WTC11 (cell line): ENCODE data around the gene ARHGEF1. TPM values are rescaled to one million over a fixed set of nuclear protein-coding genes. Genes with fewer than 3 reads are reported as not detected.

Experiments used
- ATAC-seq: fragments of 200-7000 bp; cut with Tn5 transposase; 2 replicates; pipeline ENCODE4 v1.10.0; 2021; ENCODE audit warnings: mild to moderate bottlenecking, moderate library complexity
- CTCF ChIA-PET: fragments of 300-600 bp; sonication (Branson Sonifier 250); formaldehyde crosslinking; loops from one replicate; lab custom pipeline; 2021; ENCODE audit warnings: antibody characterized with exemption; lab: Charles Lee
- POLR2A ChIA-PET: fragments of 350-600 bp; sonication (Branson Sonifier 250); formaldehyde crosslinking; loops from one replicate; lab custom pipeline; 2021; ENCODE audit warnings: antibody characterized with exemption; lab: Charles Lee
- DNase-seq: peaks from one replicate; pipeline ENCODE4 v3.0.0; 2021; ENCODE audit warnings: low spot score
- H3K27ac Mint-ChIP-seq: 2 replicates; pipeline ENCODE4 v1.8.0; 2021; ENCODE audit warnings: mixed read lengths
- H3K27me3 Mint-ChIP-seq: 2 replicates; pipeline ENCODE4 v1.8.0; 2021; ENCODE audit warnings: low read depth, mild to moderate bottlenecking, moderate library complexity, mixed read lengths
- H3K36me3 Mint-ChIP-seq: 2 replicates; pipeline ENCODE4 v1.8.0; 2021; ENCODE audit warnings: mixed read lengths
- H3K4me1 Mint-ChIP-seq: 2 replicates; pipeline ENCODE4 v1.8.0; 2022; ENCODE audit warnings: mixed read lengths
- H3K4me3 Mint-ChIP-seq: 2 replicates; pipeline ENCODE4 v1.8.0; 2021; ENCODE audit warnings: mild to moderate bottlenecking, moderate library complexity, mixed read lengths
- H3K9me3 Mint-ChIP-seq: 2 replicates; pipeline ENCODE4 v1.8.0; 2021; ENCODE audit warnings: mixed read lengths
- ESRRA ChIP-seq: sonication (generic); formaldehyde crosslinking; IDR thresholded peaks from 2 replicates; pipeline ENCODE4 v1.8.1; 2022; ENCODE audit warnings: mild to moderate bottlenecking, missing genetic modification reagents, borderline replicate concordance
- ETV6 ChIP-seq: sonication (generic); formaldehyde crosslinking; IDR thresholded peaks from 2 replicates; pipeline ENCODE4 v1.8.1; 2022; ENCODE audit warnings: mild to moderate bottlenecking, missing genetic modification reagents
- GABPB1 ChIP-seq: sonication (generic); formaldehyde crosslinking; IDR thresholded peaks from 2 replicates; pipeline ENCODE4 v1.8.1; 2023; ENCODE audit warnings: mild to moderate bottlenecking, missing genetic modification reagents
- NFYB ChIP-seq: sonication (generic); formaldehyde crosslinking; conservative IDR thresholded peaks from 2 replicates; pipeline ENCODE4 v1.8.0; 2022; ENCODE audit warnings: low read depth, missing genetic modification reagents
- NR3C1 ChIP-seq: sonication (generic); formaldehyde crosslinking; conservative IDR thresholded peaks from 2 replicates; pipeline ENCODE4 v1.8.1; 2023; ENCODE audit warnings: low read depth, mild to moderate bottlenecking, missing genetic modification reagents
- SP1 ChIP-seq: sonication (generic); formaldehyde crosslinking; conservative IDR thresholded peaks from 2 replicates; pipeline ENCODE4 v1.8.1; 2022; ENCODE audit warnings: missing genetic modification reagents
- ZNF232 ChIP-seq: sonication (generic); formaldehyde crosslinking; IDR thresholded peaks from 2 replicates; pipeline ENCODE4 v1.8.0; 2022; ENCODE audit warnings: mild to moderate bottlenecking, missing genetic modification reagents
- ZNF263 ChIP-seq: sonication (generic); formaldehyde crosslinking; IDR thresholded peaks from 2 replicates; pipeline ENCODE4 v1.8.1; 2022; ENCODE audit warnings: low read depth, mild to moderate bottlenecking, moderate library complexity, missing genetic modification reagents
- ZNF416 ChIP-seq: fragments of 250-450 bp; sonication (Bioruptor Pico); IDR thresholded peaks from 2 replicates; pipeline ENCODE4 v1.9.0; 2021; ENCODE audit warnings: mild to moderate bottlenecking, inconsistent platforms
- total RNA-seq: library from RNA; stranded (reverse); gene quantifications from 3 replicates; pipeline ENCODE4 v1.2.3, GENCODE V29; 2021
- TF ChIP-seq, protein P1 (sequence below): sonication (generic); formaldehyde crosslinking; IDR thresholded peaks from 2 replicates; pipeline ENCODE4 v1.8.0; 2022; ENCODE audit warnings: mild to moderate bottlenecking, missing genetic modification reagents
- TF ChIP-seq, protein P2 (sequence below): fragments of 200-600 bp; IDR thresholded peaks from 2 replicates; pipeline ENCODE4 v1.8.0; 2022; ENCODE audit warnings: antibody characterized with exemption
- TF ChIP-seq, protein P3 (sequence below): sonication (generic); formaldehyde crosslinking; conservative IDR thresholded peaks from 2 replicates; pipeline ENCODE4 v1.8.1; 2023; ENCODE audit warnings: mild to moderate bottlenecking, low read depth, missing genetic modification reagents, moderate library complexity
- TF ChIP-seq, protein P4 (sequence below): sonication (generic); formaldehyde crosslinking; IDR thresholded peaks from 2 replicates; pipeline ENCODE4 v1.8.1; 2023; ENCODE audit warnings: mild to moderate bottlenecking, missing genetic modification reagents

The ARHGEF1 gene
- total RNA-seq, 1 experiment from 2014 or later, result 102 TPM

DNA sequence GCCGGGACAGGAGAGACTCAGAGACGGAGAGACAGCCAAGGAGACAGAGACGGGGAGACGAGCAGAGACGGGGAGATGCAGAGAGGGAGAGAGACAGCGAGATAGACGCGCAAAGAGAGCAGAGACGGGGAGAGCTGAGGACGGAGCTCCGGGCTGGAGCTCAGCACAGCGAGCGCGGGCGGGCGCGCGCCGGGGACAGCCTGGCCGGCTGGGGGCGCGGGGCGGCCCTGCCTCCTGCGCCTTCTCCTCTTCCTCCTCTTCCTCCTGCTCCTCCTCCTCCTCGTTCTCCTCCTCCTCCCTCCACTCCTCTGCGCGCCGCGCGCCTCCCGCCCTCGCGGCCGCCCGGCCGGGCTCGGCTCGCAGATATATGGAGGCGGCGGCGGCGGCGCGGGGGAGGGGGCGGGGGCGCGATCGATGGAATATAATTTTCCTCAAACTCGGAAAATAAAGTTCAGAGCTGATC is 45.3 kb downstream of the ARHGEF1 start, which contains the start of gene ERFL:
ERFL (minus strand) TSS at position 229 of the 463 bp plus-strand sequence. CDS start 15,530 bp downstream, outside the sequence.
- DNase-seq (no peak), ATAC-seq (peak; percentile 13)
- Mint-ChIP-seq H3K36me3 (no peaks in the 10 kb centered on the region), H3K27ac (no peak within 1 kb of the TSS), H3K9me3 (no peaks in the 10 kb centered on the region)
- peak; percentile 95 for TF ChIP-seq ZNF263 (CRISPR knock-in tag)
- TF ChIP-seq, protein P1, sequence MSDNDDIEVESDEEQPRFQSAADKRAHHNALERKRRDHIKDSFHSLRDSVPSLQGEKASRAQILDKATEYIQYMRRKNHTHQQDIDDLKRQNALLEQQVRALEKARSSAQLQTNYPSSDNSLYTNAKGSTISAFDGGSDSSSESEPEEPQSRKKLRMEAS (CRISPR knock-in tag), result no peak
- TF ChIP-seq, all 79 proteins: peak for 1
- Mint-ChIP-seq H3K4me1 (peaks cover 31% of the 10 kb centered on the region), H3K4me3 (peak within 1 kb of the TSS; percentile 72), H3K27me3 (peaks cover 47% of the 10 kb centered on the region)
- ChIA-PET POLR2A (no interaction called here), CTCF (interaction anchor here (0.7 to 1.9 kb wide), 7 partner anchors 9 to 106 kb away, joined by 3 to 12 read pairs (median 5); no protein-coding TSS in a partner anchor)

DNA sequence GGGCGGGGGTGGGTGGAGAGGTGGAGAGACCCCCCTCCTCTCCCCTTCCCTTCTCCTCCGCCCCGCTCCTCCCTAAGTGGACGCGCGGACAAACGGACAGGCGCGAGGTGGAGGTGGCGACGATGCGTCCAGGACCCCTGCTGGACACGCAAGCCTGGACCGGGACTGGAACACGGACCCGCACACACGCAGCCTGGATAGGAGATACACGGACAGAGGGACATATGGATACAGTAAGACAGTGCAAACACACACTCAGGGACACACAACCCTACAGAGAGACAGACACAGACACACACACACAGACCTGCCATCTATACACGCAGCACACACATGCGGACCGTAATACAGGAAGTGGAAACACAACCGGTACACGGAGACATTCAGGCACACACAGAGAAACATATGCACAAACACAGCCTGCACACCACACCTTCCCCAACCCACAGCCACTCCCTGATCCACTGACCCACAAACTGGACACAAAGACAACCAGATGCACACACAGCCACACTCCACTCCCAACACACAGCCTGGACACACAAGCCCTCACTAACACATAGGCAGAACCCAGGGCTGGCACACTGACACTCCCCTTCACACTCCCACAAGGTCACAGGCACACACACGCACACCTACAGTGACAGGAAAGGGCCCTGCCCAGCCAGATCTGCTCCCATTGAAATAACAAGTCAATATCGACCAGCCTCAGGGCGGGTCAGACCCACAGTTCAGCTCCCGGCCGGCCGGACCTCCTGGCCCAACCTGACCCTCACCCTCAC is 46.0 kb downstream of the ARHGEF1 start:
- H3K9me3 Mint-ChIP-seq, result no peaks in the 10 kb centered on the region
- H3K36me3 Mint-ChIP-seq, result no peaks in the 10 kb centered on the region
- CTCF ChIA-PET, result interaction anchor here (0.5 to 4.7 kb wide), 18 partner anchors 8 to 108 kb away, joined by 3 to 34 read pairs (median 4); partner anchors contain the start of gene RABAC1
- POLR2A ChIA-PET, result interaction anchor here (1.3 kb wide), 1 partner anchor 56 kb away, joined by 6 read pairs; no protein-coding TSS in a partner anchor
- H3K4me3 Mint-ChIP-seq, result peak overlapping the region; percentile 72
- H3K27ac Mint-ChIP-seq, result no peak overlapping the region
- DNase-seq (no peak), ATAC-seq (peak; percentile 5; the same call in 1 of the 2 replicates)
- peaks cover 31% of the 10 kb centered on the region for H3K4me1 Mint-ChIP-seq
- TF ChIP-seq, protein P2, sequence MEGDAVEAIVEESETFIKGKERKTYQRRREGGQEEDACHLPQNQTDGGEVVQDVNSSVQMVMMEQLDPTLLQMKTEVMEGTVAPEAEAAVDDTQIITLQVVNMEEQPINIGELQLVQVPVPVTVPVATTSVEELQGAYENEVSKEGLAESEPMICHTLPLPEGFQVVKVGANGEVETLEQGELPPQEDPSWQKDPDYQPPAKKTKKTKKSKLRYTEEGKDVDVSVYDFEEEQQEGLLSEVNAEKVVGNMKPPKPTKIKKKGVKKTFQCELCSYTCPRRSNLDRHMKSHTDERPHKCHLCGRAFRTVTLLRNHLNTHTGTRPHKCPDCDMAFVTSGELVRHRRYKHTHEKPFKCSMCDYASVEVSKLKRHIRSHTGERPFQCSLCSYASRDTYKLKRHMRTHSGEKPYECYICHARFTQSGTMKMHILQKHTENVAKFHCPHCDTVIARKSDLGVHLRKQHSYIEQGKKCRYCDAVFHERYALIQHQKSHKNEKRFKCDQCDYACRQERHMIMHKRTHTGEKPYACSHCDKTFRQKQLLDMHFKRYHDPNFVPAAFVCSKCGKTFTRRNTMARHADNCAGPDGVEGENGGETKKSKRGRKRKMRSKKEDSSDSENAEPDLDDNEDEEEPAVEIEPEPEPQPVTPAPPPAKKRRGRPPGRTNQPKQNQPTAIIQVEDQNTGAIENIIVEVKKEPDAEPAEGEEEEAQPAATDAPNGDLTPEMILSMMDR, result no peak
- peaks cover 54% of the 10 kb centered on the region for H3K27me3 Mint-ChIP-seq

DNA sequence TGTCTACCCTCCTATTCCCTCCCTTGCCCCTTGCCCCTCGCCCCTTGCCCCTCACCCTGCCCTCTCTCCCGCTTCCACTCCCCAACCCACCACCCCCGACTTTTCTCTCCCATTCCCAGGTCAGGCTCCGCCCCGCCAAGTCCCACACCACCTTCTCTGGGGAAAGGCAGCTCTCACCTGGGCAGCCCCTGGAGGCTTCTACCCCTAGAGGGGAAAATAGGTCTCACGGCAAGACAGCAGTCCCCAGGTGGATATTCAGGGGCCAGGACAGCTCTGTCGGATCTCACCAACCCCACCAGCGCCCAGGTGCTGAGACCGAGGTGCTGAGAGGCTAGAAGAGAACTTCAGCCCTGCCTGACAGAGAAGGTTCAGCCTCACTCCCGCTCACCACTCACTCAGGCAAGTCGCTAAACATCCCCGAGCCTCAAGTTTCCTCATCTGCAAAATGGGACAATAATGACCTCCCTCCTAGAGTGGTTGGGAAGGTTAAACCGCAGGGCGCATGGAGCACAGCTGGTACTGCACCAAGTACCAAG is 46.6 kb downstream of the ARHGEF1 start:
- peaks cover 61% of the 10 kb centered on the region for H3K27me3 Mint-ChIP-seq
- no peak for DNase-seq
- no peak for TF ChIP-seq ZNF232
- TF ChIP-seq ETV6, result no peak
- TF ChIP-seq ZNF416 (CRISPR knock-in tag), result no peak
- no peak for TF ChIP-seq NFYB (CRISPR knock-in tag)
- TF ChIP-seq, protein P3, sequence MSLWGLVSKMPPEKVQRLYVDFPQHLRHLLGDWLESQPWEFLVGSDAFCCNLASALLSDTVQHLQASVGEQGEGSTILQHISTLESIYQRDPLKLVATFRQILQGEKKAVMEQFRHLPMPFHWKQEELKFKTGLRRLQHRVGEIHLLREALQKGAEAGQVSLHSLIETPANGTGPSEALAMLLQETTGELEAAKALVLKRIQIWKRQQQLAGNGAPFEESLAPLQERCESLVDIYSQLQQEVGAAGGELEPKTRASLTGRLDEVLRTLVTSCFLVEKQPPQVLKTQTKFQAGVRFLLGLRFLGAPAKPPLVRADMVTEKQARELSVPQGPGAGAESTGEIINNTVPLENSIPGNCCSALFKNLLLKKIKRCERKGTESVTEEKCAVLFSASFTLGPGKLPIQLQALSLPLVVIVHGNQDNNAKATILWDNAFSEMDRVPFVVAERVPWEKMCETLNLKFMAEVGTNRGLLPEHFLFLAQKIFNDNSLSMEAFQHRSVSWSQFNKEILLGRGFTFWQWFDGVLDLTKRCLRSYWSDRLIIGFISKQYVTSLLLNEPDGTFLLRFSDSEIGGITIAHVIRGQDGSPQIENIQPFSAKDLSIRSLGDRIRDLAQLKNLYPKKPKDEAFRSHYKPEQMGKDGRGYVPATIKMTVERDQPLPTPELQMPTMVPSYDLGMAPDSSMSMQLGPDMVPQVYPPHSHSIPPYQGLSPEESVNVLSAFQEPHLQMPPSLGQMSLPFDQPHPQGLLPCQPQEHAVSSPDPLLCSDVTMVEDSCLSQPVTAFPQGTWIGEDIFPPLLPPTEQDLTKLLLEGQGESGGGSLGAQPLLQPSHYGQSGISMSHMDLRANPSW (CRISPR knock-in tag), result no peak
- no peaks in the 10 kb centered on the region for H3K9me3 Mint-ChIP-seq
- ATAC-seq, result peak; percentile 7; the same call in 1 of the 2 replicates
- H3K4me3 Mint-ChIP-seq, result peak overlapping the region; percentile 72
- no peak overlapping the region for H3K27ac Mint-ChIP-seq
- ChIA-PET CTCF (interaction anchor here (0.5 to 4.7 kb wide), 13 partner anchors 21 to 108 kb away, joined by 3 to 34 read pairs (median 4); partner anchors contain the start of gene RABAC1), POLR2A (interaction anchor here (0.6 to 1.3 kb wide), 2 partner anchors 56 to 57 kb away, joined by 3 to 6 read pairs; no protein-coding TSS in a partner anchor)
- no peaks in the 10 kb centered on the region for H3K36me3 Mint-ChIP-seq
- peaks cover 31% of the 10 kb centered on the region for H3K4me1 Mint-ChIP-seq

DNA sequence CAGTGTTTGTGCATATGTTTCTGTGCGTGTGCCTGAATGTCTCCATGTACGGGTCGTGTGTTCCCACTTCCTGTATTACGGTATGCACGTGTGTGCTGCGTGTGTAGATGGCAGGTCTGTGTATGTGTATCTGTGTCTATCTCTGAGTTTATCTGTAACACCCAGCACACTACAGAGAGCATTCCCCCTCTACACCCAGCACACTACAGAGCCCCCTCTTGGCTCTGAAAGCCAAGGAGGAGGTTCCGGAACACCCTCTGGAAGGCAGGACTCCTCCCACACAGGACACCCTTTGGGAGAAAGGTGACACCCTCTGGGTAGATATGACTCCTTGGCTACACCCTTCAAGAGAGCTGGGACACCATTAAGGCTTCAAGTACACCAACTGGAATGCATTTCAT is 47.3 kb downstream of the ARHGEF1 start:
- DNase-seq (no peak), ATAC-seq (no peak)
- Mint-ChIP-seq H3K27ac (no peak overlapping the region), H3K4me3 (no peak overlapping the region), H3K9me3 (no peaks in the 10 kb centered on the region), H3K4me1 (peaks cover 35% of the 10 kb centered on the region)
- POLR2A ChIA-PET, result no interaction called here
- TF ChIP-seq SP1 (CRISPR knock-in tag), result no peak
- no peak for TF ChIP-seq GABPB1 (CRISPR knock-in tag)
- TF ChIP-seq ESRRA (CRISPR knock-in tag), result no peak
- TF ChIP-seq, protein P4, sequence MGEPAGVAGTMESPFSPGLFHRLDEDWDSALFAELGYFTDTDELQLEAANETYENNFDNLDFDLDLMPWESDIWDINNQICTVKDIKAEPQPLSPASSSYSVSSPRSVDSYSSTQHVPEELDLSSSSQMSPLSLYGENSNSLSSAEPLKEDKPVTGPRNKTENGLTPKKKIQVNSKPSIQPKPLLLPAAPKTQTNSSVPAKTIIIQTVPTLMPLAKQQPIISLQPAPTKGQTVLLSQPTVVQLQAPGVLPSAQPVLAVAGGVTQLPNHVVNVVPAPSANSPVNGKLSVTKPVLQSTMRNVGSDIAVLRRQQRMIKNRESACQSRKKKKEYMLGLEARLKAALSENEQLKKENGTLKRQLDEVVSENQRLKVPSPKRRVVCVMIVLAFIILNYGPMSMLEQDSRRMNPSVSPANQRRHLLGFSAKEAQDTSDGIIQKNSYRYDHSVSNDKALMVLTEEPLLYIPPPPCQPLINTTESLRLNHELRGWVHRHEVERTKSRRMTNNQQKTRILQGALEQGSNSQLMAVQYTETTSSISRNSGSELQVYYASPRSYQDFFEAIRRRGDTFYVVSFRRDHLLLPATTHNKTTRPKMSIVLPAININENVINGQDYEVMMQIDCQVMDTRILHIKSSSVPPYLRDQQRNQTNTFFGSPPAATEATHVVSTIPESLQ (CRISPR knock-in tag), result no peak
- no peak for TF ChIP-seq NR3C1 (CRISPR knock-in tag)
- TF ChIP-seq, all 79 proteins: peak for 0
- Mint-ChIP-seq H3K36me3 (no peaks in the 10 kb centered on the region), H3K27me3 (peaks cover 68% of the 10 kb centered on the region)
- CTCF ChIA-PET, result interaction anchor here (0.6 to 4.7 kb wide), 9 partner anchors 8 to 98 kb away, joined by 3 to 34 read pairs (median 4); partner anchors contain the start of gene RABAC1
